Right ventricle myocardium inferior (tissue), 1 donor: Measurements from ENCODE around the gene RAB29. TPM values are rescaled to one million over a fixed set of nuclear protein-coding genes. Genes with fewer than 3 reads are reported as not detected.

ENCODE experiments used
- ATAC-seq: fragments of 200-7000 bp; cut with Tn5 transposase; one replicate; pipeline ENCODE4 v1.9.1; 2020; ENCODE audit warnings: mild to moderate bottlenecking, moderate library complexity
- DNase-seq: peaks from one replicate; pipeline ENCODE4 v3.0.0; 2021; ENCODE audit errors: missing footprints
- intact Hi-C: fragments of 100-400 bp; cut with DNase I; formaldehyde crosslinking; loops from one replicate; pipeline ENCODE4 v1.11.0; 2022
- total RNA-seq: library from RNA; stranded (reverse); fragmentation: NEBNext Ultra II Directional; extraction: Animal tissue kit (Norgen Biotek cat#: 25700); gene quantifications from one replicate; pipeline ENCODE4 v1.2.1, GENCODE V29; 2021
- donor health status: DM: no; HTN: yes; CAD: no; lungs with severe emphysema.

Gene RAB29
- total RNA-seq, 1 donor from 2014 or later, result 16.6 TPM

DNA sequence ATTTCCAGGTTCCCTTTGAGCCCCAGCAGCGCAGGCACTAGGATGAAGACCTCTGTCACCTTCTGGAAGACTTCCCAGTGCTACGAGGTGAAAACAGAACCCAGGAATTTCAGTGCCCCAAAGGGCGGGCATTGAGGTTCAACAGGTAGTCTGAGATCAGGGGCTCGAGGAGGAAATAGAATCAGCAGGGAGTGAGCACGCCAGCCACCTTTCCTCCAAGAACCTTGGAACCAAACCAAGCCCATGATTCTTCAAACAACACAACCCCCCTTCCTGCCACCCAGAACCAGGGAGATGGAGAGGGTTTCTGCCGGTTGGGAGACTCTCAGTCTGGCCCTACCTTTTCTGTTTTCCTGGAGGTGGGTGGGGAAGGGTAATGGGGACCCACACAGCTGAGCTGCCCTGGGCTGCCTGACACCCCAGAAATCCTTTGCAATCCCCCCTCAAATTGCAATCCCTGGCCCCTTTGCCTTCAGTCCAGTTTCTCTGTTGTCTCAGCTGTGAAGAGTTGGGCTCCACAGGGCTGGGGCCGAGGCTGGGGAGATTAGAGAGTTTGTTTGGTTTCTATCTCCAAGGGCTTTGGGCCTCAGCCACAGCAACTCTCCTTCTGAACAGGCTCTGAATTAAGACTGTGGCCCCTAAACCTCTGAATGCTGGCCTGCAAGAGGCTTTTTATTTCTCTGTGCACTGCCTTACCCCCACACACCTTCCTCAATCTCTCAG is 25.9 kb upstream of the RAB29 start:
- no peak for ATAC-seq
- intact Hi-C loops, result no loop called here
- DNase-seq, result no peak

DNA sequence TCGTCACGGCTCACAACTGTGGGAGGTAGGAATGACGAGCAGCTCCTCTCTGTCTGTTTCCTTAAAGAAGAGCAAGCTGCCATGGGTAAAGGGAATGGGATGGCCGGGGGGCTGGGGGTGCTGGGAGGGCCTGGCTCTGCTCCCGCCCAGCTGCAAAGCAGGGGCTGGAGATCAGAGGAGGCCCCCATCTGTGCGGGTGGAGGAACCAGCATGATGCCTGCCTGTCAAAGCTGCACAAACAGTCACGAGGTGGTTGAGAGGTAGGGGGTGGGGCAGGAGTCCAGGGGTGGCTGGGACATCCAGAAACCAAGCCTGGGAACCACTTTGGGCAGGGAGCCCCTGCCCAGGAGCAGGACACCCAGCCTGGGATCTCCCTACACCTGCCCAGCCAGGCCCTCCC is 25.1 kb upstream of the RAB29 start:
- ATAC-seq, result no peak
- no peak for DNase-seq
- intact Hi-C loops, result no loop called here

DNA sequence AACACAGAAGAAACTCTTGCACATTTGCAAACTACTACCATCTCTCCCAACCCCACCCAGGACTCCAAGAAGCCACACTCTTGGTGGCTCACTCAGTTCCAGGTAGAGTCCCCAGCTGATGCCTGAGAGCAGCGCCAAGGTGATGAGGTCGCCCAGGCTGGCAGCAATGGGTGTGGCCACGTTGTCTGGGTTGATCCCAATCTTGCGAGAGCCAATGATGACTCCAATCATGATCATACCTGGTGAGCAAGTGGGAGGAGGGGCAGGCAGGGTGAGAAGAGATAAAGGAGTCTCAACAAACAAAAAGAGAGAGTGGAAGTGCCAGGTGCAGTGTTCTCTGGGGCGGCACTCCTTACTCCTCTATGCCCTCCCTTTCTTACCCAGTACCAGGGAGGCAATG is 23.3 kb upstream of the RAB29 start:
- DNase-seq (no peak), ATAC-seq (no peak)
- intact Hi-C loops, result loop anchor here (10.0 kb wide), 1 partner anchor 306 kb away; no protein-coding TSS in a partner anchor

DNA sequence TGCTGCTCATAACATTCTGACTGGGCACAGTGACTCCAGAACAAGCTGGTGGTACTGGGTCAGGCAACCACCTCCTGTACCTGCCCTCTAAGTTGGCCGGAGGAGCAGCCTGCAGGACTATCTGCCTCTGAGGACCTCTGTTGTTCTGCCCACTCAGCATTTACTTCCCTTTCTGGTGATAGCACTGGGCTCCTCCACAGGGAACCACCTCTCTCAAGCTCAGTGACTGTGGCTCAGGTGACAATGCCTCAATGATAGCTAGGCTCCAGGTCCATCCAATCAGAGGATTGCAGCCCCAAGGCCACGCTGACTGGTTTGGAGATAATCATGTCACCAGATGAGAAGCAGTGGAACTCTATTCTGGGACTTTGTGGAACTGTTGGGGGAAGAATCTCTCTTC is 21.9 kb upstream of the RAB29 start:
- no peak for DNase-seq
- ATAC-seq, result no peak
- intact Hi-C loops, result loop anchor here (10.0 kb wide), 1 partner anchor 308 kb away; no protein-coding TSS in a partner anchor

DNA sequence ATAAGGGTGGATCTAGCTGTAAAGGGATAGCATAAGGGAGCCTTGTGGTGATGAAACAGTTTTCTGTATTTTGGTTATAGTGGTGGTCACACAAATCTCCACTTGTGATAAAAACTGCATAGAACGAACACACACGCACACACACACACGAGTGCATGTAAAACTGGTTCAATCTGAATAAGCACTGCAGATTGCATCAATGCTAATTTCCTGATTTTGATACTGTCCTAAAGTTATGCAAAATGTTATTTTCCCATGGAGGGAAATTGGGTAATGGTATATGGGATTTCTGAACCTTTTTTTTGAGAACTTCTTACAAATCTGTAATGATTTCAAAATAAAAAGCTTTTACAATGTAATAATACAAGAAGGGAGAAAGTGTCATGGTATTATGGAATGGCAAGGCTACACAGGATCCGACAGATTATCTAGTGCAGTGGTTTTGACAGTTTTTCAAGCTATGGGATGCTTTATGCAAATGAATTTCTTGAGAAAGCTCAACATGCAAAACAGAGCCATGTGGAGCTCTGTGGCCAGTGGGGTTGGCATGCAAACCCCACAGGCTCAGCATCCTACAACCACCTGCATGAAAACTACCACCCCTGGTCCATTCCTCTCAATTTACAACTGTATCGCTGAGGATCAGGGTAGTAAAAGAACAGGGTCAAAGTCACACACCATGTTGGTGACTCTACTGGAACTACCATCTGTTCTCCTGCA is 18.9 kb upstream of the RAB29 start:
- no peak for ATAC-seq
- no peak for DNase-seq
- intact Hi-C loops, result loop anchor here (10.0 kb wide), 1 partner anchor 311 kb away; no protein-coding TSS in a partner anchor

DNA sequence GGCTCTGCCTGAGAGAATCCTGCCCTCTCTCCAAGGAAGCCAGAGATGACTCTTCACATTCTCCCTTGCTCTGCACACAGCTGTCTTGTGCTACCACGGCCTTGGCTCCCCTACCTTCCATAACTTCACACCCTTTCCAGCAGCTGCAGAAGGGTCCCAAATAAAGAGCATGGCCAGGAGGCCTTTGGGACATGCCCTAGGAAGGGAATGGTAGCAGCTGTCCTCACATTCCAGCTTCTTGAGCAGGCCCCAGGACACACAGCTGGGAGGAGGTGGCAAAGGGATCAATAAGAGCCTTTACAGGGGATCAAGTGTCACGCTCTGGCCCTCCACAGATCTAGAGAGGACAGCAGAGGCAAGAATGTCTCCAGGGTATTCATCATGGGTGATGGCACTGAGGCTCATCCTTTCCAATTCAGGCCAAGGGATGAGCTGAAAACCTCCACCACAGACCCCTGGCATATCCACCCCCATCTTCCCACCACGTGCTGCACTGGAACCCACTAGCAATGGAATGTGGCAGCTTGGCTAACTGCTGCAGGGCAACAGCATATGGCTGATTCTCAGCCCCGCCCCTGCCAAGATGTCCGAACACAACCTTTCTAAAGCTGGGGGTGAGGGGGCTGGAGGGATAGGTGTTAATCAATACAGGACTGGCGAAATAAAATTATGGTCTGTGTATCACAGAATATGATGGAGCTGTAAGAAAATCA is 17.8 kb upstream of the RAB29 start:
- ATAC-seq (no peak), DNase-seq (no peak)
- intact Hi-C loops, result loop anchor here (2.0 to 10.0 kb wide), 2 partner anchors 114 to 312 kb away; no protein-coding TSS in a partner anchor

DNA sequence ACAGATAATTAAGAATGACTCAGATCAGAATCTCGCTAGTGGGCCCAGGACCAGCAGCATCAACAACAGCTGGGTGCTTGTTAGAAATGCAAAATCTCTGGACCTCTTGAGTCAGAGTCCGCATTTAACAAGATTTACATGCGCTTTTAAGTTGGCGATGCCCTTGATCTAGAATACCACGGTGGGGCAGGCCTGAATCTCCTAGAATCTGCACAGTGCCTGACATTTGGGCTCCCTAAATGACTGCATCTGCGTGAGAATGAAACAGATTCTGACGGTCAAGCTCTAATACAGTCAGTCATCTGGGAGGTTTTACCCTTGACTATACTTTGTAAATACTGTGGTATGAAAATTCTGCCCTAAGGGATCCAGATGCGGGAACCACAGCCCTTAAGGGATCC is 17.2 kb upstream of the RAB29 start:
- ATAC-seq (no peak), DNase-seq (no peak)
- intact Hi-C loops, result loop anchor here (2.0 to 10.0 kb wide), 2 partner anchors 114 to 312 kb away; no protein-coding TSS in a partner anchor

DNA sequence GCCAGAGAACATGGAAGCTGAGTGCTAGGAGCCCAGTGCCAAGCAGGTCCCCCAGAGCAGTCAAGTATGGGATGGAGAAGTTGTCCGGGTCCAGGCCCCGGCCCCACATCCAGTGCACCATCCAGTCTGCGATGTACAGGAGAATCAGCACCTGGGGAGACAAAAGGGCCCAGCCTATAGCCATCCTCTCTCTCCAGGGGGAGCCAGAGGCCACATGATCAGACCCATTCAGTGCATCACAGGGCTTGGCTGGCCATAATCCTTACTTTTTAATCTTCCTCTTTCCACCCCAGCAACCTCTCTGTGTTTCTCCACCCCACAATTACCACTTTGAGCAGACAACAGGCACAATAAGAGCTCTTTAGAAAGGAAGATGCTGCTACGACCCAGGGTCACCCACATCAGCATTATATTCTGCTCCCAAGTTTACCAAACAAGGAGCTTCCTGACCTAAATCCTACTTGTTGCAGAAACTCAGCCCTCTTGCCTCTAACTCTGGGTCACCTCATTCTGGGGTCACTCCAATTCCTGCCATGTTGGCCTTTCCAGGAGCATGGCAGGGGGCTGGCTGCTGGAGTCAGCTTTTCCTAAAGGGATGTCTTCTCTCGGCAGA is 16.4 kb upstream of the RAB29 start:
- ATAC-seq (peak; percentile 58), DNase-seq (no peak)
- intact Hi-C loops, result loop anchor here (2.0 to 10.0 kb wide), 3 partner anchors 115 to 313 kb away; no protein-coding TSS in a partner anchor

DNA sequence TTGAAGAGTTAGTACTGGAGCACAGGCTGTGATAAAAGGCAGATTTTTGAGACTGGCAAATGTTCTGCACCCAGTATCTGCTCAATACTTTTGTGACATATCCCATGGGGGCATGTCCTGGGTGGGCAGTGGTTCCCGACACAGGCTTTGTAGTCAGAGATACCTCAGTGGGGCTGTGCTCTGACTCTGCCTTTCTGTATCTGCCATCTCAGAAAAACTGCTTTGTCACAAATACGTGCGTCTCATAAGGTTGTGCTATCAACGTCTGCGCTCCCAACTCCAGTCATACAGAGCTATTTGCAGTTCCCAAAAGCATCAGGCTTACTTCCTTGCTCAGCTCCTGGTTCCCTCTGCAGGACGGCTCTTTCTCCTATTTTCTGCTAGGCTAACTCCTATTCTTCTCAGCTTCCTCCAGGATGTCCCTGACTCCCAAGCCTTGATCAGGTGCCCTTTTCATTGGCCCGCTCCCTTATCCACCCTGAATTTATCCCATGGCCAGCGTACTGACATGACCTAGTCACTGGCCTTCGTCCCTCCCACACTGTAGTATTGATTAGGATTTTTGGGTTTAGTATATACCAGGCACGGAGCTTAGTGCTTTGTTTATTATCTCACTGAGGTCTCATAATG is 12.1 kb upstream of the RAB29 start:
- ATAC-seq (peak; percentile 19), DNase-seq (no peak)
- intact Hi-C loops, result no loop called here

DNA sequence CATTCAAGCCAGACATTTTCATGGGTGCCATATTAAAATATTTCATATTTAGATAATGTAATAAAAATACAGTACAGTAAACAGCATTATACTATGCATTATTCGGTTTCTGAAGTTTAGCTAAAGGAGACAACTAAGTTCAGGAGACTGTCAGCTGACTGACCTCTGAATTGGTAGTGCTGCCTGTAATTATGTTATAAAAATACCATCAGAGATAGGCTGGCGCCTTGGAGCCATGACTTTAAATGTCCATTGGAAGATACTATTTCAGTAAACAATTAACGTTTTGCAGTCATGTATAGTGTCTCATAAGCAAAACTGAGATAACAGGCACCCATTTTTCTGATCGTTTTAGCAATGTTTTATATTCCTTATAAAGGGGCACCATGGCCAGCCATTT is 11.3 kb upstream of the RAB29 start:
- ATAC-seq, result no peak
- DNase-seq, result no peak

DNA sequence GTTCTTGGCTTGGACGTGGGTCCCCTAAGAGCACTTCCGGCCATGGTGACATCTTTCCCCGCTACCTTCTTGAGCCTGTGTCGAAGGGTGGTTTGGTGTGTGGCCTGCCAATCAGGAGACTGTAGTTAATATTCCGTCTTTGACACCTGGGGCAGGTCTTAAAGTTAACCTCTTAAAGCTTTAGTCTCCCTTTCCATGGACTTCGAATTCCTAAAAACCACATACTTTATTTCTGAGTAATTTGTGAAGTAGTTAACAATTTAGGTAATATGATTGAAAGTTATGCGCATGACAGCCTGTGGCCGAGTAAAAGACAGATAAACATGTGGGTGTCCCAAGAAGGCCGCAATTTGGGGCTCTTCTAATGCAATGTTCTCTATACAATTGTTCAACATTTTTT is 10.2 kb upstream of the RAB29 start:
- intact Hi-C loops, result no loop called here
- no peak for ATAC-seq
- no peak for DNase-seq

More for the DNA sequence above, 11.3 kb upstream of the RAB29 start:
- intact Hi-C loops, result no loop called here

DNA sequence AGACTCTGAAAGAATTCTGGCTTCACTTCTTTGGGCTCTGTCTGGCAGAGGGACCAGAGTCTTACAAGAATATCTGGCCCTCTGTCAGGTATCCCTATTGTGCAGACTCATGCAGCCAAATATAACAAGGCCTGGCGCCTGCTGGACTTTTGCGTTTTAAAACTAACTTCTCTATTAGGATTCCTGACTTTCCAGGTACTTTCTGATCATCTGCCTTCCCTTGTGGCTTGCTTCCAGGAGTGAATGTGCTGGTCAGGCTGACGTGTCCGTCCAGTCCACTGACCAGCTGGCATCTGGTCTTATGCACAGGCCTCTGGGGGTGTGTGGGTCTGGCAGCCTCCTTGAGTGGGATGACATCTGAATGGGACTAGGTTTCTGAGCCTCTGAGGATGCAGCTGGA is 8.6 kb upstream of the RAB29 start:
- DNase-seq (no peak), ATAC-seq (no peak)
- intact Hi-C loops, result no loop called here

DNA sequence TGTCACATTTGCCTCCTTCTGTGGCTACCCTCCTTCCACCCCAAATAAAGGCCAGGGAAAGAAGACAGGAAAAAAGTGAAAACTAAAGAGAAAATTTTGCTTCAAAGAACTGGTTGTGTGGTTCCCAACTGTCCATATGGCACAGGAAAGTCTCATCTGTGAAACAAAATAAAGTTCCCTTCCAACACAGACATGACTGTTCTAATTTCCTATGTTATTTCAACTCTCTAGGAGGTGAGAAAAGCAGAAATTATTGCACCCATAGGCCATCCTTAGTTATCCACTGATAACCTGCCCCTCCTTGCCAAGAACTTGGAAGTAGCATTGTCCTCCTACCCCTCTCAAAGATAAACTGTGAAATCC is 8.1 kb upstream of the RAB29 start:
- DNase-seq (no peak), ATAC-seq (no peak)
- intact Hi-C loops, result no loop called here

DNA sequence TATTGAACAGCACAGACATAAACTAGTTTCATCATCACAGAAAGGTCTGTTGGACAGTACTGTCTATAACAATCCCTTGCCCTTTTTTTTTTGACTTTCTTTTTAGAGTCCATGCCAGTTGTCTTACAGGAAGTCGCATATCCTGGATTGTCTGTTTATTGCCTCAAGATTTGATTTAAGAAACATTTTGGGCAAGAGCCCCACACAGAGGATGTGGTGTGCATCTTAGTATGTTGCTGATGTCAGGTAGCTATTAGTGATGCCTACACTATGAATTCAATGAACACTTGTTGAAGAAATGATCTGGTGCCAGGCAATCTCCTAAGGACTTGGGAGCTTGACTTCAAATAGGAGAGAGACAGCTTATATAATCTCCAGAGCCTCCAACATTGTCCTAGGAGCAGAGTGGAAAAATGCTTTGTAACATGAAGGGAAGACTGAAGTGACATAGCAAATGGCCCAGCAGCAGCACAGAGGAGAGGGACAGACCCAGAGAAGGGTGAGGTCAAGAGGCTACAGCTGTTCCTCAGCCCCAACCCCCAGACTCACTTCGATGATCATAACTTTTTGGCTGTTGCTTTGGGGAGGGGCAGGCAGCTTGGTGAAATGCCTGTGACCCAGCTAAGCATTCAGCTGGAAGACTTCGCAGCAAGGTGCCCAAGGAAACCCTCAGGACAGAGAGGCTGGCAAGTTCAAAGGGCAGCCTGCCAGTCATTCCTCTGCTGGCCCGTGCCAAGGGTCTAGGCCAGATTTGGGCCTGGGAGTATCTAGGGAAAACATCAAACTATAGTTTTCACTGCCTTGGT is 7.5 kb upstream of the RAB29 start:
- ATAC-seq (no peak), DNase-seq (no peak)
- intact Hi-C loops, result no loop called here

DNA sequence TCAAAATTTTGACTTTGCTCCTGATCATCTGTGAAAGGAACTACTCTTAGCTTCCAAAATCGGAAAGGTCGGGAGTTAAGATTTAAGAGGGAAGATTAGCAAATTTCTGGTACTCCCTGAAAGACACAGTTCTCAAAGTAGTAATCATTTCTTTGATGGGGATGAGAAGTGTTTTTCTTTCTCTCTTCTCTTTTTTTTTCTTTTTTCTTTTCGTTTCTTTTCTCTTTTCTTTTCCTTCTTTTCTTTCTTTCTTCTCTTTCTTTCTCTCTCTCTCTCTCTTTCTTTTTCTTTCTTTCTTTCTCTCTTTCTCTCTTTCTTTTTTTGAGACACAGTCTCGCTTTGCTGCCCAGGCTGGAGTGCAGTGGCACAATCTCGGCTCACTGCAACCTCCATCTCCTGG is 5.1 kb upstream of the RAB29 start:
- ATAC-seq (no peak), DNase-seq (no peak)
- intact Hi-C loops, result no loop called here

DNA sequence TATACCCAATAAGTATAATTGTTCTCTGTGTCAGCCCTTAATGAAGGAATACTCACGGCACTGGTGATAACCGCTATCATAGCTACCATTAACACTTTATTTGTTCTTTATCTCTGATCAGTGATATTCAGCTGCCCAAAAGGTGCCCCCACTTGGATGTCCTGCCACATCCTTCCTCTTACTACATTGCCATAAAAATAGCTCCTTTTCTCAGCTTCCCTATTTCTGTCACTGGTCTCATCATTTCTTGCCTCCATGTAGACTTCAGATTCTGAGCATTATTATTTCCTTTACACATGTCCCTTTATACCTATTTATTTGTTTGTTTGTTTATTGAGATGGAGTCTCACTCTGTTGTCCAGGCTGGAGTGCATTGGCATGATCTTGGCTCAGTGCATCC is 2.7 kb upstream of the RAB29 start:
- DNase-seq (no peak), ATAC-seq (no peak)
- intact Hi-C loops, result no loop called here

DNA sequence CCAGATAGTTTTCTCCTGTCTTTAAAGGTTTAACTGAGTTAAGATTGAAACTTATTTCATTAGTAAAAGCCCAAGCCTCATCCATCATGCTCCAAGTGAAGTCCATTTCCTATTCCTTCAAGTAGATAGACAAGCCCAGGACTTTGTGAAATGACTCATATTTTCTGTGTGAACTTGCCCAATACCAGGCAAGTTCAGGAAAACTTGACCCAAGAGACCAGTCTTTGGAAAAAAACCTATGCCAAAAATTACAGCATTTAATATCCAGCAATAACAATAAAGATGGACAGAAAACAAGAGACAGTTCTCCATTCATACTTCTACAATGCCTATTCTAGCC is 405 bp upstream of the RAB29 start:
- DNase-seq (no peak), ATAC-seq (peak; percentile 65)
- intact Hi-C loops, result no loop called here
